GM12865 (cell line): ENCODE data around the gene MYCT1.
A peak's percentile ranks its signal among the peaks of the same experiment; 100 is the strongest.

Experiments used
- DNase-seq: peaks from one replicate; pipeline ENCODE4 v3.0.0; 2010; ENCODE audit warnings: low read depth
- H3K4me3 ChIP-seq: 2 replicates; pipeline ENCODE4 v1.5.1; 2011; ENCODE audit warnings: mild to moderate bottlenecking, low read depth, low read length, control low read depth
- CTCF ChIP-seq: IDR thresholded peaks from 2 replicates; pipeline ENCODE4 v1.5.1; 2011; ENCODE audit warnings: low read length, control low read depth, low read depth, inconsistent platforms; ENCODE audit not compliant: insufficient read depth; ENCODE audit errors: missing control alignments

The MYCT1 gene, protein sequence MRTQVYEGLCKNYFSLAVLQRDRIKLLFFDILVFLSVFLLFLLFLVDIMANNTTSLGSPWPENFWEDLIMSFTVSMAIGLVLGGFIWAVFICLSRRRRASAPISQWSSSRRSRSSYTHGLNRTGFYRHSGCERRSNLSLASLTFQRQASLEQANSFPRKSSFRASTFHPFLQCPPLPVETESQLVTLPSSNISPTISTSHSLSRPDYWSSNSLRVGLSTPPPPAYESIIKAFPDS

DNA sequence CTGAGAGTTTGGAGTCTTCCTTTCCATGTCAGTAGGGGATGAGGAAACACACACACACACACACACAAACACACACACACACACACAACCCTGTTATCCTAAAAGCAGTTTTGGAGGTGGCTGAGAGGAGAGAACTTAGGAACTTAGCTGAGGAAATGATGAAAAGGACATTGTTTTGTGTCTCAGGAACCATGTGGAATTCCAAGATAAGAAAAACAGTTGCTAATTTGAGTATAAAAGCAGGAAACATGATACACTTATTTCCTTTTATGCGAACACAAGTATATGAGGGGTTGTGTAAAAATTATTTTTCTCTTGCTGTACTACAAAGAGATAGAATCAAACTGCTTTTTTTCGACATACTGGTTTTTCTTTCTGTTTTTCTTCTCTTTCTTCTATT, at the start of gene MYCT1:
MYCT1 (plus strand) TSS at position 264 of the 400 bp plus-strand sequence; CDS start at position 270, 6 bp downstream.
- DNase-seq = no peak
- TF ChIP-seq CTCF = no peak
- no peak within 1 kb of the TSS for H3K4me3 ChIP-seq

- no peak overlapping the region for H3K4me3 ChIP-seq
- DNase-seq = no peak
- no peak for TF ChIP-seq CTCF
These were observed 49.6 kb upstream of the MYCT1 start for GRCh38 chr6:152648105-152648504.

- TF ChIP-seq CTCF = no peak
- DNase-seq = no peak
- H3K4me3 ChIP-seq = no peak overlapping the region
These were observed 45.7 kb upstream of the MYCT1 start for GRCh38 chr6:152651986-152652385.

DNA sequence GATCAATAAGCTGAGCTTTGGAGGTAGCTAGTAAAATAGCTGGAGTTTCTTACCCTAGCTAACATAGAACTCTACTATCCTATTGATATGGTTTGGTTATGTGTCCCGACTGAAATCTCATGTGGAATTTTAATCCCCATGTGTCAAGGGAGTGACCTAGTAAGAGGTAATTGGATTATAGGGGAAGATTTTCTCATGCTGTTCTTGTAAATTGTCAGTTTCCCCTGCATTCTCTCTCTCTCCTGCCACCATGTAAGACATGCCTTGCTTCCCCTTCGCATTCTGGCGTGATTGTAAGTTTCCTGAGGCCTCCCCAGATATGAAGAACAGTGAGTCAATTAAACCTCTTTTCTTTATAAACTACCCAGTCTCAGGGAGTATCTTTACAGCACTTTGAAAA, 35.9 kb upstream of the MYCT1 start:
- H3K4me3 ChIP-seq = no peak overlapping the region
- no peak for DNase-seq
- no peak for TF ChIP-seq CTCF

GRCh38 chr6:152669895-152670294, 27.8 kb upstream of the MYCT1 start:
- DNase-seq = peak; percentile 37
- peak; percentile 23 for TF ChIP-seq CTCF
- H3K4me3 ChIP-seq = no peak overlapping the region

DNA sequence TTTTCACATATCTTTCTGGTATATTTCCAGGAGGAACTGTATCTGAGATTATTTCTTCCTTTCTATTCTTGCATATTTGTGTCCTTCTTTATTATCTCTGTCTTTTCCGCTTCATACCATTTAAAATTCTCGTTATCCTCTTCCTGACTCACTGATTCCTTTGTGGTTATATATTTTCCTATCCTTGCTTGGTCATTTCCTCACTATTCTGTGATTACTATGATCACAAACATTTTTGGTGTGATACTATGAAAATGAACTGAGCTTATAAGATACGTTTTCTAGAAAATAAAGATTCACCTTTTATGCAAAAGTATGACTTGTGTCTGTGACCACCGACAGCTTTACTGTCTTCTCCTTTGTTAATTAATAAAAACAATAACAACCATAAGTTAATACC, 26.5 kb upstream of the MYCT1 start:
- TF ChIP-seq CTCF = no peak
- H3K4me3 ChIP-seq = no peak overlapping the region
- DNase-seq = no peak

DNA sequence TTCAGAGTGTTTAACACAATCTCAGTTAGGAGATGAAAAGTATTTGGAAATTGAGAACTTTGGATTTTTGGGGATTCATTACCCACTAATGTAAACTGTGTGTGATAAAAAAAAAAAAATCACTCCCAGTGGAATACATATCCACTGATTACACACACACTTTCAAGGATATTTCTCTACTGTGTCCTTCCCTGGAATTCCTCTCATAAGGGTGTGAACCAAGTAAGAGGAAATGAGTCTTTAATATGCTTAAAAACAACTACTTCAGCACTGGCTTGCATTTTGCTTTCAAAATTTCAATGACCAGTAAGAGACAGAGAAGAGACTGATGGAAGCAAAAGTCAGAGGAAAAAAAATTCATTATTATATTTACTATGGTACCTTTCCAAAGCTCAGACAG, 24.5 kb upstream of the MYCT1 start:
- TF ChIP-seq CTCF = no peak
- DNase-seq = no peak
- H3K4me3 ChIP-seq = no peak overlapping the region
